Fibroblast of pulmonary artery (primary cell): ENCODE results near the gene PRKAG2.

Experiments used
- DNase-seq: peaks from one replicate; pipeline ENCODE4 v3.0.0-alpha.2; 2010; ENCODE audit warnings: low read depth
- H3K4me3 ChIP-seq: replicated peaks from 2 replicates; pipeline ENCODE4 v1.5.1; 2011; ENCODE audit warnings: low read depth, mild to moderate bottlenecking, control low read depth, low read length, moderate library complexity
- TF ChIP-seq, protein P1 (sequence below): IDR thresholded peaks from 2 replicates; pipeline ENCODE4 v1.5.1; 2011; ENCODE audit warnings: mild to moderate bottlenecking, control low read depth, low read length, inconsistent platforms; ENCODE audit errors: missing control alignments

The PRKAG2 gene

DNA sequence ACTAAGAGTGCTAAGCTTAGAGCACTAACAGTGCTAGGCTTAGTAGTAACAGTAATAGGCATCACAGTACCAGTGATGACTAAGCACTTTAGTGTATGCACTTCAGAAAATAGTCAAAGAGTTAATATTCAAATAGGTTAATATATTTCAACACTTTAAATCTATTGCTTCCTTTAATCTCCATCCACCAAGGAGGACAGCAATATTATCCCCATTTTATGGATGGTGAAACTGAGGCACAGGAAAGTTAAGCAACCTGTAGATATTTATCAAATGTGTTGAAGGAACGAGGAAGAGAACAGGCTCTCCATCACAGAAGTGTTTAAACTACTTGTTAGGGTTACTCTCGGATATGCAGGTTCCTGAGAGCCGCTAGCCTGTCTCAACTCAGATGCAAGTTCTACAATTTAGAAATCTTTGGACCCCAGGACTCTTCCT lies 165.5 kb downstream of the PRKAG2 start:
- no peak overlapping the region for H3K4me3 ChIP-seq
- TF ChIP-seq, protein P1, sequence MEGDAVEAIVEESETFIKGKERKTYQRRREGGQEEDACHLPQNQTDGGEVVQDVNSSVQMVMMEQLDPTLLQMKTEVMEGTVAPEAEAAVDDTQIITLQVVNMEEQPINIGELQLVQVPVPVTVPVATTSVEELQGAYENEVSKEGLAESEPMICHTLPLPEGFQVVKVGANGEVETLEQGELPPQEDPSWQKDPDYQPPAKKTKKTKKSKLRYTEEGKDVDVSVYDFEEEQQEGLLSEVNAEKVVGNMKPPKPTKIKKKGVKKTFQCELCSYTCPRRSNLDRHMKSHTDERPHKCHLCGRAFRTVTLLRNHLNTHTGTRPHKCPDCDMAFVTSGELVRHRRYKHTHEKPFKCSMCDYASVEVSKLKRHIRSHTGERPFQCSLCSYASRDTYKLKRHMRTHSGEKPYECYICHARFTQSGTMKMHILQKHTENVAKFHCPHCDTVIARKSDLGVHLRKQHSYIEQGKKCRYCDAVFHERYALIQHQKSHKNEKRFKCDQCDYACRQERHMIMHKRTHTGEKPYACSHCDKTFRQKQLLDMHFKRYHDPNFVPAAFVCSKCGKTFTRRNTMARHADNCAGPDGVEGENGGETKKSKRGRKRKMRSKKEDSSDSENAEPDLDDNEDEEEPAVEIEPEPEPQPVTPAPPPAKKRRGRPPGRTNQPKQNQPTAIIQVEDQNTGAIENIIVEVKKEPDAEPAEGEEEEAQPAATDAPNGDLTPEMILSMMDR: no peak
- DNase-seq: no peak

DNA sequence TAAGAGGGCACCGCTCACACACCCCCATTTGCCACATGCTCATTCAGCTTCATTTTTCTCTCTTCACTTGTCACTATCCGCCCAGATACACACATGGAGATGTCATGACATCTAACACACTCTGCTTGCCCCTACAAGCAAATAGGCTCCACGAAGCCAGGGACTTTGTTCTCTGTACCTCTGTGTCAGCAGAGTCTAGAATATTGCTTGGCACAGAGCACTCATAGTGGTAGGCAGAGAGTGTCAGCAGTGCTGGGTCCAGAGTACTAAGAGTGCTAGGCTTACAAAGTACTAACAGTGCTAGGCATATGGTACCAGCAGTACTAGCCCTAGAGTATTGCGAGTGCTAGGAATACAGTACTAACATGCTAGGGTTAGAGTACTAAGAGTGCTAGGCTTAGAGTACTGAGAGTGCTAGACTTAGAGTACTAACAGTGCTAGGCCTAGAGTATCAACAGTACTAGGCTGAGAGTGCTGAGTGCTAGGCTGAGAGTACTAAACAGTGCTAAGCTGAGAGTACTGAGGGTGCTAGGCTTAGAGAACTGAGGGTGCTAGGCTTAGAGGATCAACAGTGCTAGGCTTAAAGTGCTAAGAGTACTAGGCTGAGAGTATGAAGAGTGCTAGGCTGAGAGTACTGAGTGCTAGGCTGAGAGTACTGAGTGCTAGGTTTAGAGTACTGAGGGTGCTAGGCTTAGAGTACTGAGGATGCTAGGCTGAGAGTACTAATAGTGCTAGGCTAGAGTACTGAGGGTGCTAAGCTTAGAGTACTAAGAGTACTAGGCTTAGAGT lies 166.1 kb downstream of the PRKAG2 start:
- DNase-seq: no peak
- TF ChIP-seq, protein P1: no peak
- H3K4me3 ChIP-seq: no peak overlapping the region

DNA sequence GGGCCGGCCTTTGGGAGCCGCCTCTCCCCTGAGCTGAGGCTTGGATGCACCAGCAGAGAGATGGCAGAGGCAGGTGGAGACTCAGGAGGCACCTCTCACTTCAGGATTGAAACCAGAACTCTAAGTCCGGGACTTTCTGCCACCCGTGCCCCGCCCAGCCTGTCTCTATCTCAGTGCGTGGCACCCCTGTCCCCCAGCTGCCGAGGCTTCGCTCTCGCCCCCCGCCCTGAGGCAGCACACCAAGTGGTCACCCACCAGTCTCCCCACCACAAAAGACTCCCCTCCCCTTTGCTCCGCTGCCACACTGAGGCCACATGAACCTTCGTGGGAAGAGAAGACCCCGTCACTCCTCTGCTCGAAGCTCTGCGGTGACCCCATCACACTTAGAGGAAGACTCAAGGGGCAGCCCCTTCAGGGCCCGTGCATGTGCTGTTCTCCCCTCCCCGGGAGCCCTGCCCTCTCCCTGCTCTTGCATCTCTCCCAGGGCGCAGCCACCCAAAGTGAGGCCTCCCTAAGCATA lies 166.7 kb downstream of the PRKAG2 start:
- no peak for DNase-seq
- TF ChIP-seq, protein P1: no peak
- H3K4me3 ChIP-seq: no peak overlapping the region

DNA sequence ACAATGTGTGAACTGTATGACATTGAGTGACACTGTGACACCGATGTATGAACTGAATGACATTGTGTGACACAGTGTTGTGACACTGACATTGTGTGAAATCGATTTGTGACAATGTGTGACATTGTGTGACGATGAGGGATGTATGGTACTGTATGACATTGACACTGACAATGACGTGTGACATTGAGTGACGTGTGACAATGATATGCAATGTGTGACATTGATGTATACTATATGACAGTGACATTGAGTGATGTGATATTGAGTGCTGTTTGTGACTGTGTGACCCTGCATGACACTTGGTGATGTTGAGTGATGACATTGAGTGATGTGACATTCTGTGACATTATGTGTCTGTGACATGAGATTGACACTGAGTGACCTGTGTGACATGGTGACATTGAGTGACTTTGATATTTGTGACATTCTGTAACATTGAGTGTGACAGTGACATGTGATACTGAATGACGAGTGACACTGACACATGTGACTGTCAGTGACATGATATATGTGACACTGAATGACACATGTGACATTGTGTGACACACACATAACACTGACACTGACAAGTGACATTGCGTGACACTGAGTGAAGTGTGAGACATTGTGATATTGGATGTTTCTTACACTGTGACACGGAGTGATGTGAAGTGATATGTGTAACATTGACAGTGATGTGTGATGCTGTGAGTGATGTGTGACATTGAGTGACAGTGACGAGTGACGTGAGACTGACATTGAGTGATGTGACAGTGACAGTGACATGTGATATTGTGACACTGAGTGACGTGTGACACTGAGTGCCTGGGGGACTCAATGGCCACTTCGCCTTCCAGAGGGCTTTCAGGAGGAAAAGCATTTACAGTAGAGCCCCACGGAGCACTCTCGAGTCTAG lies 167.5 kb downstream of the PRKAG2 start:
- H3K4me3 ChIP-seq: no peak overlapping the region
- TF ChIP-seq, protein P1: no peak
- DNase-seq: peak; percentile 21

DNA sequence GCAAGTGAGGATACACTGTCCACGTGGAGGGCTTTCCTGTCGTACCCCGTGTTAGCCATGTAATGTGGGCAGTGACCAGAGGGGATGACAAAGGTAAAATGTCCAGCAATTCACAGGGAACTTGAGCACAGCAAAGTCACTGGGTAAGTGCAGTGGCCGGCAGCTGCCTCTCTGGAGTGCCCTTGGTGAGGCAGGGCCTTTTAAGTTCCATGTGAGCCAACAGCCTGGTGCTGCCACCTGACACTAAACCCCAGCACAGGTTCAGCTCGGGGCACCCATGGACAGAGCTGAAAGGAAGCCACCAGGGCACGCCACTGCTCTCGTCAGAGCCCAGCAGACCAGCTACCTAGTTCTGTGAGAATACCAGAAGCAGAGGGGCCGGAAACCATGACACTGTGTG lies 168.3 kb downstream of the PRKAG2 start:
- TF ChIP-seq, protein P1: no peak

DNA sequence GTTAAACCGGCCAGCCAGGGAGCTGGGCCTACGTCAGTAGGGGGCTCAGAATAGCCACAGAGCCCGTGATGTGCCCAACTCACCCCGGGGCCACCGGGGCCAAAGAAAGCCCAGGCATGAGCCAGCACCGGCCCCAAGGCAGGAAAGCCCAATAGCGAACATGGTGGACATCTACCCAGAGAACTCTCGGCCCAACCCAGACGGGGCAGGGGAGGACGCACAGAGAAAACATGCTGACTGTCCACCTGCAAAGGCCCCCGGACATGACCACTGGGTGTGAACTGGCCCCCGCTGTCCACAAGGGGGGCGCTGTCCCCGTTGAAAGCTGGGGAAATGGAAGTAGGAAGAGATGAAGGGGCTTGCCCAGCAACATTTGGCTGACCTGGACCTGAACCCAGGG lies 169.2 kb downstream of the PRKAG2 start:
- no peak overlapping the region for H3K4me3 ChIP-seq
- DNase-seq: no peak
- TF ChIP-seq, protein P1: no peak

More for the DNA sequence above, 168.3 kb downstream of the PRKAG2 start:
- no peak for DNase-seq
- H3K4me3 ChIP-seq: no peak overlapping the region
